Epithelial cell of proximal tubule (primary cell): Measurements from ENCODE around the gene LTBP2. TPM values are rescaled to one million over a fixed set of nuclear protein-coding genes. Genes with fewer than 3 reads are reported as not detected.

Source experiments
- DNase-seq: peaks from one replicate; pipeline ENCODE4 v3.0.0-alpha.2; 2011; ENCODE audit warnings: low read depth
- H3K4me3 ChIP-seq: 2 replicates; pipeline ENCODE4 v1.5.1; 2011; ENCODE audit warnings: low read depth, mild to moderate bottlenecking, low read length
- CTCF ChIP-seq: conservative IDR thresholded peaks from 2 replicates; pipeline ENCODE4 v1.5.1; 2012; ENCODE audit warnings: low read depth, mild to moderate bottlenecking, low read length
- total RNA-seq: library from RNA; depleted of rRNA; stranded (reverse); fragments of >200 nt; gene quantifications from 2 replicates; pipeline ENCODE4 v1.2.3, GENCODE V29; 2015

LTBP2 gene
- total RNA-seq, 1 donor from 2014 or later, result 33.1 TPM

- peak; percentile 3 for TF ChIP-seq CTCF
- DNase-seq, result peak; percentile 74
- H3K4me3 ChIP-seq, result no peak overlapping the region
These were observed 7.7 kb upstream of the LTBP2 start for GRCh38 chr14:74619672-74620131.

DNA sequence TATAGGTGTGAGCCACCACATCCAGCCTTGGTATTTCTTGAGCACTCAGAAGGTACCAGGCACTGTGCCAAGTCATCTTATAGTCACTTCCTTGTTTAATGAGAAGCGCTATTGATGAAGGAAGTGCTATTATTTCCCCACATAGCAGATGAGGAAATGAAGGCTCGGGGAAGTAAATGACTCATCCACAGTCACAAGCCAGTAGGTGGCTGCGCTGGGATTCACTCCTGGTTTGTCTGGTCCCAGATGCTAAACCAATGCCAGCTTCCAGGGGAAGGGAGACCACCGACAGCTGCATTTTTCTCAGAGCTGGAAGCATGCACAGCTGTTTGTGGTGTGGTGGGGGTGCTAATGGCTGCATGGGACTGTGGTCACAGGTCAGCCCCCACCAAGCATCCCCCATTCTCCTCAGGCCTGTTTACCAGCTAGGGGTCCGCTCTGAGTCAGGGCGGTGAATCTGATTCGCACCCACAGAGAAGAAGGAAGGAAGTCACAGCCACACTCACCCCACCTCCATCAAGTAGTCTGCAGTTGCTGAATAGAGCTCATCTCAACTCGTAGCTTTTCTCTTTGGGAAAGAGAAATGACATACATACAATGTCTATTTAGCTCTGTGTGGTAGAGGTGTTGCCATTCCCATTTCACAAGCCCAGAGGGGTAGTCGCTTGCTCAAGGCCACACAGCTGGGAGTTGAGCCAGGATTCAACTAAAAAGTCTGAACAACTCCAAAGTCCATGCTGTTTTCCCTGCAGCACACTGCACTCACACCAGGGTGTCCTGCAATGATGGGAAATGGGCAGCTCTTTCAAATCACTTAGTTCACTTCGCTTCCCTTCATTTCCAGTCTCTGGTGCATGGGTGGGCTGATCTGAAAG, 6.3 kb upstream of the LTBP2 start:
- DNase-seq, result no peak
- no peak overlapping the region for H3K4me3 ChIP-seq
- no peak for TF ChIP-seq CTCF

- no peak for DNase-seq
- TF ChIP-seq CTCF, result no peak
- H3K4me3 ChIP-seq, result no peak overlapping the region
These were observed 5.1 kb upstream of the LTBP2 start for GRCh38 chr14:74616996-74617700.

- DNase-seq, result peak; percentile 54
- no peak for TF ChIP-seq CTCF
- H3K4me3 ChIP-seq, result peak overlapping the region; percentile 15
These were observed 4.5 kb upstream of the LTBP2 start for GRCh38 chr14:74616507-74616906.

GRCh38 chr14:74615735-74616134, 3.7 kb upstream of the LTBP2 start:
- peak overlapping the region; percentile 15 for H3K4me3 ChIP-seq
- DNase-seq, result no peak
- no peak for TF ChIP-seq CTCF

DNA sequence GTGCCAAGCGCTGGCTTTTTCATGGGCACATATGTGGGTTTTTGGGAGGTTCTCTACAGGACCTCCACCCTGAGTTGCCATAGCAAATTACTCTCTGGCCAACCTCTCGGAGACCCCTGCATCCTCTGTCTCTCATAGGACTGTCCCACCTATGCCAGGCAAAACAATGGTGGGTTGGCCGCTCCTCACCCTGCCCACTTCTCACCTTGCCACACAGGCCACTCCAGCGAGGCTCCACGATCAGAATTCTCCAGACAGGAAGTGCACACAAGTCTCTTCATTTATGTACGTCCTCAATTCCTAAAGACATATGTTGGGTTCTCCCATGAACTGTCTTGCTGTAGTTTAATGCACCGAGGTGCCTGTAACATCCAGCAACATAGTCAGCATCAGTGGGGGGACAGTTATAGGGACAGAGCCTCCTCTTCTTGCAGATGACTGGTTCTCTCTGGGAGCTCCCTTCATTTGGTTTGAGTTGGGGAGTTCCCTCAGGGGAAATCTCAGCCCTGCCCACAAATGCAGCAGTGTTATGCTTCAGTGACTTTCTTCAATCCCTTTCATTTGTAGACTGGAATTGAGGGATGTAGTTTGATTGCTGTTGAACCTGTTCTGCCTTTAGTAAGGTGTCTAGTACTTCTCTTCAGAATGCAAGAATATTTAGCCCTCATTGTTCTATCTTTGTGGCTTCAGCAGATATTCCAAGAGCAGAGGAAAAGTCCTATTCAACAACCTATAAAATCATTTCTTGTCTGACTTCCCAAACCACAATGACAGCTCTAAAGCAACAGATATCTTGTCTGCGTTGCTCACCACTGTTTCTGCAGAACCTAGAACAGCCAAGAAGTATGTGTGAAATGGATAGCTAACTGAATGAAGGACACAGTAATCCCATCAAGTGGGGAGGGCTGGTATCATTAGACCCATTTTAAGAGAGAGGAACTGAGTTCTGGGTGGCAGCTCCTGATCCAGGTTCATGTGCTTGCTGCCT, 2.8 kb upstream of the LTBP2 start:
- DNase-seq, result no peak

More for the DNA sequence above, 2.8 kb upstream of the LTBP2 start:
- no peak overlapping the region for H3K4me3 ChIP-seq
- no peak for TF ChIP-seq CTCF
